ENCODE measurements around the gene PDS5B.

DNA sequence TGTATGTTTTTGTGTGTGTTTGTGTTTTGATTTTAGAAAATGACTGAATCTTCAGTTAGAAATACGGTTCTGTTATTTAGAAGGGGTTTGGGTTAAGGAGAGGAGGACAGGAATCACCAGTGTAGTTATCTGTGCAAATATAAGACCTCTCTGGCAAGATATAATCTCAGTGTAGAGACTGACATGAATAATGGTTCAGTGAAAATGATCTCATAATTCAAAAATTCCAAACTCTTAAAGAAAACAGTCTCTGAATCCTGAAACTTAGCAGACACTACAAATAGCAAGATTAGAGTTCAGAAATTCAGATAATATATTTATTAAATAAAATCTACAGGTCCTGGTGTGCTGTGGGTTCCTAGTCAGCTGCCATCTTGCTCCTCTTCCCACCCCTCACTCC, 73.5 kb downstream of the PDS5B start:
- TF ChIP-seq, protein P1, sequence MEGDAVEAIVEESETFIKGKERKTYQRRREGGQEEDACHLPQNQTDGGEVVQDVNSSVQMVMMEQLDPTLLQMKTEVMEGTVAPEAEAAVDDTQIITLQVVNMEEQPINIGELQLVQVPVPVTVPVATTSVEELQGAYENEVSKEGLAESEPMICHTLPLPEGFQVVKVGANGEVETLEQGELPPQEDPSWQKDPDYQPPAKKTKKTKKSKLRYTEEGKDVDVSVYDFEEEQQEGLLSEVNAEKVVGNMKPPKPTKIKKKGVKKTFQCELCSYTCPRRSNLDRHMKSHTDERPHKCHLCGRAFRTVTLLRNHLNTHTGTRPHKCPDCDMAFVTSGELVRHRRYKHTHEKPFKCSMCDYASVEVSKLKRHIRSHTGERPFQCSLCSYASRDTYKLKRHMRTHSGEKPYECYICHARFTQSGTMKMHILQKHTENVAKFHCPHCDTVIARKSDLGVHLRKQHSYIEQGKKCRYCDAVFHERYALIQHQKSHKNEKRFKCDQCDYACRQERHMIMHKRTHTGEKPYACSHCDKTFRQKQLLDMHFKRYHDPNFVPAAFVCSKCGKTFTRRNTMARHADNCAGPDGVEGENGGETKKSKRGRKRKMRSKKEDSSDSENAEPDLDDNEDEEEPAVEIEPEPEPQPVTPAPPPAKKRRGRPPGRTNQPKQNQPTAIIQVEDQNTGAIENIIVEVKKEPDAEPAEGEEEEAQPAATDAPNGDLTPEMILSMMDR (IDR thresholded peaks at IDR 0.05; ENCODE audit: control extremely low read depth in 1 of 3, insufficient read depth in 1 of 3, low read depth in 1 of 3, low read length in 3 of 3): no peak
- TF ChIP-seq EP300 (IDR thresholded peaks at IDR 0.05; ENCODE audit: borderline replicate concordance in 1 of 2, low read depth in 2 of 2, low read length in 2 of 2) (no peak), SIX5 (IDR thresholded peaks at IDR 0.05; ENCODE audit: low read depth, low read length) (no peak), JUN (IDR thresholded peaks at IDR 0.05; ENCODE audit: low read depth, low read length) (no peak), POLR2AphosphoS5 (IDR thresholded peaks at IDR 0.05; ENCODE audit: low read depth, low read length) (no peak), SRF (IDR thresholded peaks at IDR 0.05; ENCODE audit: low read depth, low read length) (no peak), YY1 (IDR thresholded peaks at IDR 0.05; ENCODE audit: low read depth, low read length) (no peak)
- TF ChIP-seq, protein P2, sequence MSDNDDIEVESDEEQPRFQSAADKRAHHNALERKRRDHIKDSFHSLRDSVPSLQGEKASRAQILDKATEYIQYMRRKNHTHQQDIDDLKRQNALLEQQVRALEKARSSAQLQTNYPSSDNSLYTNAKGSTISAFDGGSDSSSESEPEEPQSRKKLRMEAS (IDR thresholded peaks at IDR 0.05): no peak
- TF ChIP-seq, protein P3, sequence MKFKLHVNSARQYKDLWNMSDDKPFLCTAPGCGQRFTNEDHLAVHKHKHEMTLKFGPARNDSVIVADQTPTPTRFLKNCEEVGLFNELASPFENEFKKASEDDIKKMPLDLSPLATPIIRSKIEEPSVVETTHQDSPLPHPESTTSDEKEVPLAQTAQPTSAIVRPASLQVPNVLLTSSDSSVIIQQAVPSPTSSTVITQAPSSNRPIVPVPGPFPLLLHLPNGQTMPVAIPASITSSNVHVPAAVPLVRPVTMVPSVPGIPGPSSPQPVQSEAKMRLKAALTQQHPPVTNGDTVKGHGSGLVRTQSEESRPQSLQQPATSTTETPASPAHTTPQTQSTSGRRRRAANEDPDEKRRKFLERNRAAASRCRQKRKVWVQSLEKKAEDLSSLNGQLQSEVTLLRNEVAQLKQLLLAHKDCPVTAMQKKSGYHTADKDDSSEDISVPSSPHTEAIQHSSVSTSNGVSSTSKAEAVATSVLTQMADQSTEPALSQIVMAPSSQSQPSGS (IDR thresholded peaks at IDR 0.05; ENCODE audit: low read length): no peak

Data from H1 (cell line).